HepG2 (cell line): ENCODE data around the gene DAB2IP. TPM values are rescaled to one million over a fixed set of nuclear protein-coding genes. Genes with fewer than 3 reads are reported as not detected.
A peak's percentile ranks its signal among the peaks of the same experiment; 100 is the strongest.

Experiments
- BCL6 ChIP-seq: IDR thresholded peaks from 2 replicates; pipeline ENCODE4 v1.6.1; 2016; ENCODE audit warnings: missing genetic modification reagents, missing compliant biosample characterization
- IKZF5 ChIP-seq: IDR thresholded peaks from 2 replicates; pipeline ENCODE4 v1.6.1; 2018; ENCODE audit warnings: missing genetic modification reagents, mild to moderate bottlenecking, missing compliant biosample characterization
- KDM5A ChIP-seq: fragments of 200-600 bp; sonication (generic); IDR thresholded peaks from 2 replicates; pipeline ENCODE4 v1.7.0; 2018; ENCODE audit warnings: antibody characterized with exemption, mild to moderate bottlenecking, low read length, borderline replicate concordance
- LCORL ChIP-seq, 2 experiments: fragments of 450-650 bp in 1 of 2; sonication (generic) in 1 of 2; formaldehyde crosslinking in 1 of 2; IDR thresholded peaks; 2 replicates each; pipeline versions ENCODE4 v1.5.0 to v1.6.1; 2017 to 2020; ENCODE audit warnings: antibody characterized with exemption in 1 of 2, missing genetic modification reagents in 1 of 2
- TFE3 ChIP-seq: IDR thresholded peaks from 2 replicates; pipeline ENCODE4 v1.6.1; 2016
- ZBTB39 ChIP-seq: sonication (generic); formaldehyde crosslinking; IDR thresholded peaks from 2 replicates; pipeline ENCODE4 v1.5.0; 2020; ENCODE audit warnings: missing genetic modification reagents
- ZBTB40 ChIP-seq, 2 experiments: fragments of 450-650 bp in 1 of 2; sonication (generic) in 1 of 2; formaldehyde crosslinking in 1 of 2; IDR thresholded peaks; 2 replicates each; pipeline versions ENCODE4 v1.6.1 to v1.8.0; 2016 to 2022; ENCODE audit warnings: antibody characterized with exemption in 1 of 2, mild to moderate bottlenecking in 1 of 2, missing genetic modification reagents in 1 of 2
- ZFX ChIP-seq: sonication (generic); formaldehyde crosslinking; IDR thresholded peaks from 2 replicates; pipeline ENCODE4 v1.4.0; 2020; ENCODE audit warnings: mild to moderate bottlenecking, low read depth, missing genetic modification reagents, moderate library complexity
- ZGPAT ChIP-seq: IDR thresholded peaks from 2 replicates; pipeline ENCODE4 v1.6.1; 2016; ENCODE audit warnings: mild to moderate bottlenecking
- ZNF598 ChIP-seq: sonication (generic); formaldehyde crosslinking; IDR thresholded peaks from 2 replicates; pipeline ENCODE4 v1.5.1; 2020; ENCODE audit warnings: mild to moderate bottlenecking, missing genetic modification reagents, borderline replicate concordance
- ZSCAN9 ChIP-seq: IDR thresholded peaks from 2 replicates; pipeline ENCODE4 v1.6.1; 2016; ENCODE audit warnings: borderline replicate concordance
- polyA plus RNA-seq, 8 experiments: library from polyadenylated mRNA; depleted of rRNA in 3 of 8; stranded (reverse) in 7 of 8; unstranded in 1 of 8; fragments of >200 nt; fragmentation: Illumina TruSeq in 4 of 8; extraction: Trizol in 4 of 8; gene quantifications; 2 replicates each; pipeline versions ENCODE4 v1.2.1 to v1.2.3, GENCODE V29; 2011 to 2016; ENCODE audit warnings: low read depth in 4 of 8, missing spikeins in 1 of 8, mixed read lengths in 1 of 8; ENCODE audit not compliant: insufficient read depth in 1 of 8
- total RNA-seq, 5 experiments: library from RNA; depleted of rRNA; stranded (reverse); fragments of >200 nt; fragmentation: Illumina TruSeq; extraction: Trizol; gene quantifications; 2 replicates each; pipeline ENCODE4 v1.2.3, GENCODE V29; 2016; ENCODE audit warnings: low read depth in 1 of 5

The DAB2IP gene
- total and polyA plus RNA-seq, 2 of the 13 experiments (the other 11 are each of a cell fraction or from before 2014, with no cell fraction given) = 25.3 to 37.9 TPM

- TF ChIP-seq ZBTB40 (IDR thresholded peaks at IDR 0.05) (no peak), ZBTB40 (CRISPR knock-in tag; IDR thresholded peaks at IDR 0.05) (peak; percentile 47; the same call in 1 of the 2 replicates), ZNF598 (CRISPR knock-in tag) (peak; percentile 50; the same call in 1 of the 2 replicates), ZSCAN9 (CRISPR knock-in tag) (peak; percentile 86), KDM5A (no peak), ZBTB39 (no peak), IKZF5 (CRISPR knock-in tag) (peak; percentile 90), BCL6 (peak; percentile 64), ZGPAT (peak; percentile 84), LCORL (IDR thresholded peaks at IDR 0.05) (no peak), LCORL (CRISPR knock-in tag; IDR thresholded peaks at IDR 0.05) (peak; percentile 88), ZFX (CRISPR knock-in tag) (peak; percentile 78), TFE3 (CRISPR knock-in tag) (peak; percentile 99)
Measured at GRCh38 chr9:121765021-121765950, 113.9 kb downstream of the DAB2IP start (continued).
